GM12891 (cell line): ENCODE results near the gene TBC1D10B.

Experiments used
- PAX5 ChIP-seq: IDR thresholded peaks from 2 replicates; pipeline ENCODE4 v1.6.1; 2011; ENCODE audit warnings: low read length, moderate library complexity, mild to moderate bottlenecking; ENCODE audit not compliant: insufficient read depth, severe bottlenecking
- POLR2A ChIP-seq: IDR thresholded peaks from 2 replicates; pipeline ENCODE4 v1.6.1; 2011; ENCODE audit warnings: low read depth, low read length, control low read depth
- POLR2AphosphoS5 ChIP-seq: IDR thresholded peaks from 2 replicates; pipeline ENCODE4 v1.6.1; 2011; ENCODE audit warnings: low read depth, low read length, control low read depth
- TAF1 ChIP-seq: IDR thresholded peaks from 2 replicates; pipeline ENCODE4 v1.6.1; 2011; ENCODE audit warnings: low read depth, low read length, control low read depth

GRCh38 chr16:30367349-30368009 lies 2.8 kb downstream of the TBC1D10B start:
- TF ChIP-seq TAF1 (no peak), POLR2A (no peak), POLR2AphosphoS5 (no peak), PAX5 (no peak)
